HG03354 (cell line): ENCODE measurements around the gene RNF186.

Experiments used
- ATAC-seq: cut with Tn5 transposase; IDR thresholded peaks from one replicate; pipeline ENCODE4 v1.9.1; 2021; ENCODE audit warnings: mild to moderate bottlenecking; ENCODE audit not compliant: unreplicated experiment, poor library complexity, severe bottlenecking

The RNF186 gene

GRCh38 chr1:19770436-19771190, 44.5 kb downstream of the RNF186 start:
- no peak for ATAC-seq

DNA sequence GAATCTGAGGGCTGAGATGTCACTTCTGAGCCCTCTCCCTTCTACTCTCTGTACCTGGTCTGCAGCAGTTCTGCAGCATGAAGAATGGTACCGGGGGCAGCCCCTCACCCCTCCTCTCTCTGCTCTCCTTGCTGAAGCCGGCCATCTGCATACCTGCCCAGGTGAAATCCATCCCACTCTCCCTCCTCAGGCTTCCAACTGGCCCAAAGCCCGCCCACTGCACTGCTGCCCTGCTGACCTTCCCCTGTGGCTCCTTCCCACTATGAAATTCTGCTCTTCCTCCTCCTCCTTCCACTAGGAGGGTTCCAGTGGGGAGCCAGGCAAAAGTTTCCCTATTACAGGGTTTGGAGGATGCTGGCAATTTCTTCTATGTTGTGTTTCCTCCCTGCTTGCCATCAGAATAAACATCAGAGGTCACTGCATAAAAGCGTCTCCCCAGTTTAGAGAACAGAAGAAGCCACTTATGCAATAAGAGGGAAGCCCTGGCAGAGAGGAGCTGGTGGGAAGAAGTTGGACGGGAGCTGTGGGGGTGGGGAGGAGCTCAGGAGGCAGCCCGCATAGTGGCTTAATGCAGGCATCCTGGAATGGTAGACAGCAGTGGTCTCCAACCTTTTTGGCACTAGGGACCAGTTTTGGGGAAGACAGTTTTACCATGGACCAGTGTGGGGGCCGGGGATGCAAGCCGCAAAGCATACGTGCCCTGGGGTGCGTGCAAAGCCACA, 45.7 kb downstream of the RNF186 start:
- ATAC-seq = no peak

DNA sequence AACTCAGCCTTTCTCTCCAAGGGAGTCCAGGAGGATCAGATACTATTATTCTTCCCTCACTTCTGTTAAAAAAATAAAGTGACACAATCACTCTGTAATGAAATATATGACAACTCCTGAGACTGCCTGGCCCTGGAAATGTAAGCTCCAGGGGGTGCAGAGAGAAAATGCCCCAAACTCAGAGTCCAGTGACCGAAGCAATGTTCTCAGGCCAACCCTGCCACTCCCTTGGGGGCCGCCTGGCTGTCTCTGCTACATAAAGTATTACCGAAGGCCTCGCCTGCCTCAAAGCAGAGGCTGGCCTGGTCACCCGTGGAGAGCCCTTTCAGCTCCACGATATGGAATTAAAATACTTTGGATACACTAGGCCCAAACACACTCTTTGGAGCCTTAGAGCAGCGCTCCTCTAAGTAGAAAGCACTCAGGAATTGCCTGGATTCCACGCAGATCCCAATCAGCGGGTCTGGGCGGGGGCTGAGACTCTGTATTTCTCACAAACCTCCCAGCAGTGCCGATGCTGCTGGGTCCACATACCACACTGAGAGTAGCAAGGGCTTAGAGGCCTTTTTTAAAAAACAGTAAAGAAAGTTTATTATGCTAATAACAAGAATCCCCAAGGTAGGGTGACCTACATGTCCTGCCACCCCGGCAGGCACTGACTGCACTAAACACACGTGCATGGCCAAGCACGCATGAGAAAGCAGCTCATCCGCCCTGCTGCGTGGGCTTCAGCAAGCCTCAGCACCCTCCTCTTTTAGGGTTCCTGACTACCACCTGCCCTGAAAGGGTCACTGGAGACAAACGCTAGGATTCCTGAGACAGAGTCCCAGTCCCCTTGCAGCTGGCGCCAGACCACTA, 46.5 kb downstream of the RNF186 start:
- no peak for ATAC-seq

- ATAC-seq = no peak
Measured at GRCh38 chr1:19765623-19766022, 49.5 kb downstream of the RNF186 start.

DNA sequence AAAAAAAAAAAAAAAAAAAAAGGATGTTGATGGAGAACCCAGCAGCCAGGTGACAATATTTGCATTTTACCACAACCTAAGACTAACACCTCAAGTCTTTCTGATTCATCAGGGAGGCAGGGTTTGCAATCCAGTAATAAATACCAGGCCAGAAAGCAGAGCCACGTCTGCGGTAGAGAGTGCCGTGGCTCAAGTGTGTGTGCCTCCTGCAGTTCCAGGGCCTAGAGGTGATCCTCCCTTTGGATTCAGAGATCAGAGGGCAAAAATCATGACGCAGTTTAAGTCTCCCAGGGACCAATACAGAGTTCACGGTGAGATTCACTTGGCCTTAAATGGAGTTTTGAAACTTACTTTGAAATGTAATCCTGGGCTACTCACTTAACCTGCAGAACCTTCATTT, 50.2 kb downstream of the RNF186 start:
- ATAC-seq = no peak
